Stimulated activated naive CD4-positive, alpha-beta T cell (primary cell): ENCODE data around the gene WIPI1.
"Not testable (repeated sequence)": the region's sequence is repeated elsewhere in the genome, so short reads cannot be mapped to it uniquely, and the experiment has no call there.

Experiments used
- DNase-seq, 6 experiments: peaks; one replicate each; lab custom pipeline; 2025; lab: John Stamatoyannopoulos, UW

Gene WIPI1

DNA sequence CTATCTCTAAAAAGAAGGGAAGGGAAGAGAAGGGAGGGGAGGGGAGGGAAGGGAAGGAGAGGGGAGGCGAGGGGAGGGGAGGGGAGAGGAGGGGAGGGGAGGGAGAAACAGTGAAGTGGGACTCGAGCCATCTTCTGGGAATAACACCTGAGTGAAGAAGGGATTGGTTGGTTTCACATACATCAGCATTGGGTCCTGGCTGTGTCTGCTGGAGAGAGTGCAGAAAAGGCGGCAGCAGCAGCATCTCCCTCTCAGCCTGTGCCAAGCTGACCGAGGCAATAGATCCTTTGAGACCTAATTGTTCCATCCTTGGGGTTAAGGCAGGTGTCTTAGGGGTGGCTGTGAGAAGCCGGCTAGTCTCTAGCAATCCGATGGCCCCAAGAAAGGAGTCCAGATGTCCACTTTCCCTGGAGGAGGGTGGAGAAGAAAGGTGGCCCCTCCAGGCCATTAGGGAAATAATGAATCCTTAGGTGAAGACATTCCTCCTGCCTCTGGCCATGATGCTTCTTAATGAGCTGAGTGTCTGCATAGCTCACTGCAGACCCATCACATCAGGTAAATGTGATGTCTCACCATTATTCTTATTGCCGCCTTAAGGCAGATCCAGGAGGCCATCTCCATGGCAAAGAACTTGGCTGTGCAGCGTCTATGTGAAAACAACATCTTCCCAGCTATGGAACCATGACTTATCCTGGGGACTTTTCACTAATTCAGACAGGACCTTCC lies 71.6 kb downstream of the WIPI1 start:
- no peak for DNase-seq

- no peak for DNase-seq
Observed at GRCh38 chr17:68384941-68385340, 72.4 kb downstream of the WIPI1 start.

- no peak for DNase-seq
Observed at GRCh38 chr17:68384471-68384870, 72.8 kb downstream of the WIPI1 start.

DNA sequence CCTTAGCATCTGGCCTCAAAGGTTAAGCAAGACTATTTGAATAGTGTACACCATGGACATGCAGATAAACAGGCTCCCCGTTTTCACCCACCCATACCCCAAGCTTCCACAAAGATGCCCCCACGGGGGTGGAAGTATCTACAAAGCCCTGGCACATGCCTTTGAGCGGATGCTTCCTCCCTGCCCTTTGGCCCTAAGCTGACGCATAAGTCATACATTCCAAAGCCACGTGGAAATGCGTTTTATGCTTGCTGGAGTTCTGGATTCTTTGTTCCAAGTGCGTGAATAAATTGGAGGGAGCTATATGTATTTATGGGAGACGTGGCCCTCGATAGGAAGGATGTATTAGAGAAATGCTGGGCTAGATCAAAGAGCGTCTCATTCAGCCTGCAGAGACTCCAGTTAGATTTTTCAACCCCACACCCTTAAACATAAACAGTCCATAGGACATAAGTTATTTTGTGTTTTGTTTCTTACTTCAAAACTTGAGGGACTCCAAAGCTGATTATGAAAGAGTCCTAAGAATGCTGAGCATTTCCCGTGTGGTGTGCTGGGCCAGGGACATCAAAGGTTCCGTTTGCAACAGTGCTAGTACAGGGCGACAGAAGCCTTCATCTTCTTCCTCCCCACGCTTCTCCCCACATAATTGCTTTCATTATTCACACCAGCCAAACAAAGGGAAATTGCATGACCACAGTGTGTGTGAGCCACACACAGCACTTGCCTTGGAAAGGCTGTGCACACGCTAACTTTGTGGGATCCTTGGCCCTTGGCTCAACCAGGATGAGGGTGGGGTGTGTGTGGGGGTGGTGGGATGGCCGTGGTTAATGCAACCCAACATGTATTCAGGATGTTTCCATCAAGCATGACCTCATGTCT lies 73.6 kb downstream of the WIPI1 start:
- DNase-seq: peak in 2 of 6 experiments; percentile 6 to 11

DNA sequence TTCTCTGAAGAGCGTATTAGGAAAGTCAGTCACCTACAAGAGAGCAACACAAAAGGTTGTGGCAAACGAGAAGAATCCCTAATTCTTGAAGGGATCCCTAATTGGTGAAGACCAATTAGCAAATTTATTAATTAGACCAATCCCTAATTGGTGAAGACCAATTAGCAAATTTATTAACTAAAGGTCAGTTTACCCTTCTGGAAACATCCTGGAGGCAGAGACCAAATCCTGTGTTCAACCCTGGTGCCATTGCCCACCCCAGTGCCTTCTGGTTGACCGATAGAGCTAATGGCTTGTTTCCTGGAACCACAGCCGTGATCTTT lies 74.2 kb downstream of the WIPI1 start:
- DNase-seq: no peak

DNA sequence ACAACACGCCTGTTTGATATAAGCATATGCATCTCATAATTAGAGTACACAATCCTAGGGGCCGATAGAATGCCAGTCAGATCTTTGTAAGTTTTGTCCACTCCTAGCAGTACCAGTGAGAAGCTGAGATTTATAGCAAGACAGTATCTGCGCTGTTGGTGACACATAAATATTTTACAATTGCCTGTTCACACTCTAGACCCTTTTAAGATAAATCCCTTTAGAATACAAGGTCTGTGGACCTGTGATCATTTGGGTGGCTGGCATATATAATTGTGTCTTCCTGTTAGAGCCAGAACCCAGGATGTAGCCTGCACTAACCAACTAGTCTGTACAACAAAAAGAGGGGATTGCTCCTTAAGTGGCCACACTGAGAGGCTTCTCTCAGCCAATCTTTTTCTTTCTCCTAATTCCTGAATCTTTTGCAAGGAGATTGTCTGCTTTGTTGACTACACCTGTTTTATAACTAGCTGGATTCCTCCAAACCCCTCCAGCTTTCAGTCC lies 74.7 kb downstream of the WIPI1 start:
- peak in 1 of 6 experiments; percentile 6 for DNase-seq

- DNase-seq: no peak
Observed at GRCh38 chr17:68381076-68381900, 76.0 kb downstream of the WIPI1 start.

DNA sequence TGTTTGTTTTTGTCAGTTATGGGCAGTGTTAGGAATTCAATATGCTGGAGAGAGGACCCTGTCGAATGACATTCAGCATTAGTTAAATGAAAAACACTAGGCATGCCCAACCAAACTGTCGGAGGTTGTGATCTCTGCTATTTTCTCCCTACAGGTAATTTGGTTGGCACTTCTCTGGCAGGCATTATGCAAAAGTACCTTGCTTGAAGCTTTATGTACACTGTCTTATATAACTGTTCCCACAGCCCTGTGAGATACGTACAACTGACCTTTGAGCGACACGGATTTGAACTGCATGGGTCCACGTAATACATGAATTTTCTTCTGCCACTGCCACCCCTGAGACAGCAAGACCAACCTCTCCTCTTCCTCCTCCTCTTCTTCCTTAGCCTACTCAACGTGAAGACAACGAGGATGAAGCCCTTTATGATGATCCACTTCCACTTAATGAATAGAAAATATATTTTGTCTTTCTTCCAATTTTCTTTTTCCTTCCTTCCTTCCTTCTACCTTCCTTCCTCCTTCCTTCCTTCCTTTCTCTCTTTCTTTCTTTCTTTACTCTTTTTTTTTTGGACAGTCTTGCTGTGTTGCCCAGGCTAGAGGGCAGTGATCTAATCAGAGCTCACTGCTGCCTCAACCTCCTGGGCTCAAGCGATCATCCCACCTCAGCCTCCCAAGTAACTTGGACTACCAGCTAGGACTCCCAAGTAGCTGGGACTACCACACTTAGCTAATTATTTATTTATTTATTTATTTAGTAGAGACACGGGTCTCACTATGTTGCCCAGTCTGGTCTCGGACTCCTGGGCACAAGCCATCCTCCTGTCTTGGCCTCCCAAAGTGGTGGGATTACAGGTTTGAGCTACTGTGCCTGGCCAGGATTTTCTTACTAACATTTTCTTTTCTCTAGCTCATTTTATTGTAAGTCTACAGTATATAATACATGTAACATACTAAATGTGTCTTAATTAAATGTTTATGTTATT lies 77.3 kb downstream of the WIPI1 start:
- DNase-seq: no peak

DNA sequence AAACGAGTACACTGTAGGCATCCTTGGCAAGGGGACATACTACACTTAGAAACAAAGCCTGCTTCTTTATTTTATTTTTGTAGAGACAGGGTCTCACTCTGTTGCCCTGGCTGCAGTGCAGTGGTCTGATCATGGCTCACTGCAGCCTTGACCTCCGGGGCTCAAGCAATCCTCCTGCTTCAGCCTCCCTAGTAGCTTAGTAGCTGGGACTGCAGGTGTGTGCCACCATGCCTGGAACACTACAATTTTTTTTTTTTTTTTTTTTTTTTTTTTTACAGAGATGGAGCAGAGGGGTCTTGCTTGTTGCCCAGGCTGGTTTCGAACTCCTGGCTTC lies 78.2 kb downstream of the WIPI1 start:
- DNase-seq: no peak

DNA sequence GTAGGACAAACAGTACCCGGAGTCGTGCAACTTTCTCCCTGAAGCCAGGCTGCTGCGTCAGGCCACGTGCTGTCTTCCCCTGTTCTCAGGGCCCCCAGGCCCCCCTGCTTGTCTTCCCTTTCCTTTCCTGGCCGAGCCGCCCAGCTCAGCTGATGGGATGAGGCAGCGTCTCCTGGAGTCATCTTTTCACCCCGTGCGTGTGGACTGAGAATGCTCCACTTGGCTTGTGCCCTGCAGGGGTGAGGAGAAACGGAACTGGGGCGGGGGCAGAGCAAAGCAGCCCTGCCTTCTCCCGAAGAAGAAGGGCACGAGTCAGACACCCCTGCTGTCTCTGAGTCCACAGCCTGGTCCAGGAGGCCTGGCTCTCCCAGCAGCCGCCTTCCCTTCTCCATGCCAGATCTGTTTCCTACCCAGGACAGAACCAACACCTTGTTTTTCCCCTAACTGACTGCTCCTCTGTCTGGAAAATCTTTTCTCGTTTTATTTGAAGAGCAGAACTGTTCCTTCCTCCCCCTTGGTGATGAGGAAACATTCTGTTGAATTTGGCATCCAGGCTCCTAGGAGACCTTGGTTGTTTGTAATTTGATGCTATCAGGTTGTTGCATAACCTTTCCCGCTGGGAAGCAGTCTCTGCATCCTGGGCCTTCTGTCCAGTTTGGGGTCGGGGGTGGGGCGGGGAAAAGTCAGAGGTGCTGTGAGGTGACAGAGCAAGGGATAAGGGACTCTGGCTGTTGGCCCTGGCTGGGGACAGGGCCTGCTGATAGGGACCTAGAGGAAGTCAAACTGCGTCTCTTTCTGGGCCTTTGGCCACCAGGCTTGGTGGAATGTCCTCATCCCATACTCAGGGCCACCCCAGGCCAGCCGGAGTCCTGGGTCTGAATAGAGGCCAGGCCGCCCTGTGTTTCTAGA lies 78.8 kb downstream of the WIPI1 start:
- no peak for DNase-seq

GRCh38 chr17:68377771-68378267 lies 79.5 kb downstream of the WIPI1 start:
- DNase-seq: no peak

- not testable (repeated sequence) for DNase-seq
Observed at GRCh38 chr17:68376178-68376577, 81.1 kb downstream of the WIPI1 start.

- no peak for DNase-seq
Observed at GRCh38 chr17:68375566-68375965, 81.7 kb downstream of the WIPI1 start.
